T-helper 17 cell (primary cell): ENCODE data around the gene CAMK1D. TPM values are rescaled to one million over a fixed set of nuclear protein-coding genes. Genes with fewer than 3 reads are reported as not detected.
A peak's percentile ranks its signal among the peaks of the same experiment; 100 is the strongest.
"Not testable (repeated sequence)": the region's sequence is repeated elsewhere in the genome, so short reads cannot be mapped to it uniquely, and the experiment has no call there.

Experiments
- ATAC-seq: fragments of 150-1000 bp; cut with Tn5 transposase; 2 replicates; pipeline ENCODE4 v1.10.0; 2021; ENCODE audit warnings: mild to moderate bottlenecking, moderate library complexity
- DNase-seq, 3 donors: peaks; one replicate each; pipeline versions ENCODE4 v3.0.0 to v3.0.0-alpha.2; 2020 to 2021
- H3K9me3 ChIP-seq: one replicate; pipeline ENCODE4 v1.7.0; 2013; ENCODE audit warnings: low read length, mild to moderate bottlenecking; ENCODE audit not compliant: control insufficient read depth, poor library complexity, severe bottlenecking
- H3K27ac Mint-ChIP-seq: one replicate; pipeline ENCODE4 v1.8.0; 2022; ENCODE audit warnings: mild to moderate bottlenecking, moderate library complexity, mixed read lengths
- H3K27me3 Mint-ChIP-seq: one replicate; pipeline ENCODE4 v1.8.0; 2022; ENCODE audit warnings: mixed read lengths
- H3K36me3 Mint-ChIP-seq: one replicate; pipeline ENCODE4 v1.8.0; 2022; ENCODE audit warnings: low read depth, mixed read lengths
- H3K4me1 Mint-ChIP-seq: one replicate; pipeline ENCODE4 v1.8.0; 2022; ENCODE audit warnings: mild to moderate bottlenecking, mixed read lengths
- H3K4me3 Mint-ChIP-seq: one replicate; pipeline ENCODE4 v1.8.0; 2022; ENCODE audit warnings: mild to moderate bottlenecking, moderate library complexity, mixed read lengths
- total RNA-seq, 4 donors: library from RNA in 2 of 4; stranded (reverse) in 2 of 4; gene quantifications; one replicate each; pipeline ENCODE4 v1.2.3 and lab custom pipeline; 2022 to 2026

The CAMK1D gene
- total RNA-seq, 2 donors from 2014 or later = 31.1 to 47.3 TPM

DNA sequence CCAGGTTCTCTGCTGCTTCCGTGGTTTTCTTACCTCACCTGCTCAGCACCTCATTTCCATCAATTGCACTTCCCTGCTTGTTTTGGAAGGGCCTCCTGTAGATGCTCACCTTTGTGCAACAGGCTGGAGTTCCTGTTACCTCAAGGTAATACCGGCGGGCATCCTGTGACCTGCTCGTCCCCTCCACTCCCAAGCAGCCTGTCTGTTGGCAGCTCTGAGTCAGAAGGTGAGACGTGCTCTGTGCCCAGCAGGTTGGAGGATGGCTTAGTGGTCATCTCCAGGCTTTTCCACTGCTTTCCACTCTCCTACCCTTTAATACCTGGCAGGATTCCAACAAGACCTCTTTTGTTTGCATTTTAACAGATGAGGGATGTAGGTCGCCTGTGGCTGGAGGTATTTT, 86.0 kb downstream of the CAMK1D start:
- DNase-seq (no peak), ATAC-seq (no peak)
- peak overlapping the region; percentile 52 for H3K4me3 Mint-ChIP-seq
- no peak overlapping the region for H3K27ac Mint-ChIP-seq
- H3K9me3 ChIP-seq = no peaks in the 10 kb centered on the region
- H3K4me1 Mint-ChIP-seq = peaks cover 22% of the 10 kb centered on the region
- no peaks in the 10 kb centered on the region for H3K27me3 Mint-ChIP-seq
- H3K36me3 Mint-ChIP-seq = no peaks in the 10 kb centered on the region

DNA sequence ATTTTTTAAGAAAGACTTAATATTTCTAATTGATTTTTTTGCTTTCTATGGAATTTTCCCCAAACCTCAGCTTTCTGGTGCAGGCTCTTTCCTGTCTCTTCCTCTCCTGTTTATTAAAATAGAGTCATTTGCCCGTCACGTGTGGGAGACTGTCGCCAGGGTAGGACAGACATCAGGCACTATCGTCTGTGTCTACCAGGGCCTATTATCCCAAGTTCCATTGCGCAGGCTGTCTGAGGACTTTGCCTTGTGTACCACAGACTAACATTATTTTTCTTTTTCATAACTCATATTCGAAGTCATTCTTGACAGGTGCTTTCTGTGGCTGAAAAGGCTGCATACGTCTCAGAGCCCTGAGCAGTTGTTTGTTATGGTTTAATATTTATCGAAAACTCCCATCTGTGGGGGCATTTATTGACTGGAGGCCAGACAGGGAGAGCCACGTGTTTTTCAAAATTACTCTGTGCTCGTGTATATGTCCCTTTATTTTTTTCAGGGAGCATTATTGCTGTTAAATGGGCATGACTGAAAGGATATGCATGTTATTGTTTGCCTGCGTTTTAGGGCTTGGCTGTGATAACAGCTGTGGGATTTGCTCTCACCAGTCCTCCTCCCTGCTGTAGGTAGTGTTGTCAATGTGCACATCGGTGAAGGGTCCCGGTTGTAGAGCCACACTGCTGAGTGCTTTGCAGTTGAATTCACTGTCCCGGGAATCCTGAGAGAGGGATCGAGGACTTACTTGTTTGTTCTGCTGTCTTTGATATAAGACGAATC, 89.8 kb downstream of the CAMK1D start:
- ATAC-seq (no peak), DNase-seq (no peak)
- Mint-ChIP-seq H3K4me3 (no peak overlapping the region), H3K4me1 (peaks cover 16% of the 10 kb centered on the region), H3K36me3 (no peaks in the 10 kb centered on the region), H3K27ac (peak overlapping the region; percentile 60), H3K27me3 (no peaks in the 10 kb centered on the region)
- no peaks in the 10 kb centered on the region for H3K9me3 ChIP-seq

DNA sequence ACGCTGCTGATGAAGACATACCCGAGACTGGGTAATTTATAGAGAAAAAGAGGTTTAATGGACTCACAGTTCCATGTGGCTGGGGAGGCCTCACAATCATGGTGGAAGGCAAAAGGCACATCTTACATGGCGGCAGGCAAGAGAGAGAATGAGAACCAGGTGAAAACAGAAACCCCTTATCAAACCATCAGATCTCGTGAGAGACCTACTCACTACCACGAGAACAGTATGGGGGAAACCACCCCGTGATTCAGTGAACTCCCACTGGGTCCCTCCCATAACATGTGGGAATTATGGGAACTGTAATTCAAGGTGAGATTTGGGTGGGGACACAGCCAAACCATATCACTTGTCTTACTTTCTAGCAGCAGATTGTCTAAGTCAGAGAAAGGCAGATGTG, 90.4 kb downstream of the CAMK1D start:
- H3K4me1 Mint-ChIP-seq = peaks cover 16% of the 10 kb centered on the region
- not testable (repeated sequence) for H3K27ac Mint-ChIP-seq, H3K4me3 Mint-ChIP-seq

DNA sequence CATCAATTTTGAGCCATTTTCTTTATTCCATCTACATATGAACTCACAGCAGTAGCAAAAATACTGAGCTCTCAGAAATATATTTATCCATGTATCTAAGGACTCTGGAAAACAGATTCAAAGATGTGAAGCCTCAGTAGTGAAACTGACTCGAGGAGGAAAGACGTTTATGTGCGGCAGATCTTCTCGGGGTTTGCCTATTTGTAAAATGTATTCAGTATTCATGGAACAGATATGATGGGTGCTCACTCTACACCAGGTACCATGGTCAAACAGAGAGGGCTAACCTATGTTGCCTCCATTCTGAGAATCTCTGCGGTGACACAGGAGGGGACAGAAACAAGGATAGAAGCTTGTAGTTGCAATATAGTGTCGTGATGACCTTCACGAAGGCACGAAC, 93.7 kb downstream of the CAMK1D start:
- Mint-ChIP-seq H3K27ac (no peak overlapping the region), H3K4me1 (peaks cover 15% of the 10 kb centered on the region), H3K4me3 (no peak overlapping the region), H3K27me3 (no peaks in the 10 kb centered on the region), H3K36me3 (no peaks in the 10 kb centered on the region)
- DNase-seq (no peak), ATAC-seq (no peak)
- no peaks in the 10 kb centered on the region for H3K9me3 ChIP-seq

More for the DNA sequence above, 90.4 kb downstream of the CAMK1D start:
- not testable (repeated sequence) for H3K27me3 Mint-ChIP-seq, H3K36me3 Mint-ChIP-seq, H3K9me3 ChIP-seq, DNase-seq, ATAC-seq

DNA sequence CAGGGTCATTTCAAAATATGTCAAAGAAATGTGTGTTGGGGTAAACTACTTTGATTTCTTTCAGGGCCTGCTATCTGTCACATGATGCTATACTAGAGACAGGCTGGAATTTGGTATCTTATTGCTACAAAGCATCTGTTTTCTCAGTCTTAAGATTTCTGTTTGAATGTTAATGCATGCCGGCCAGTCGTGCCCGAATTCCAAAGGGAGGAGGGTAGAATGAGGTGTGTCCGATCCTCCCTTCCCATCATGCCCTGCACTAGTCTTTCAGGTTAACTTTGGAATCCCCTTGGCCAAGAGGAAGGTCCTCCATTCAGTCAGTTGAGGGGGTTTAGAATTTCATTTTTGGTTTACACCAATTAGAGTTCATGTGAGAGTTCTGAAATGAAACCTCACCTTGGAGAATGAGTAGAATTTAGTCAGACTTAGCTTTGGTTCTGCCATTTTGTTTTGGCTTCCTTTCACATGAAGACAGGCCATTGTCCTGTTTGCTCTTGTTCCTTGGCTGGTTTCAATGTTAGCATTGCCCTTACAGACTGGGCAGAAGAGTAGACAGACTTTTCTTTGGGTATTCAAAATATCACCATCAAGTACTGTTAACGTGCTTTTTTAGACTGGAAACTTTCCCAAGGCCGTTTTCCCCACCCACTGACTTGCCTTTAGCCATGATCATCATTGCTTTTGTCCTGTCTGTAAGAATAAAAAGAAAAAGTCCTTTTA, 95.8 kb downstream of the CAMK1D start:
- ATAC-seq = no peak
- no peaks in the 10 kb centered on the region for H3K27me3 Mint-ChIP-seq
- H3K9me3 ChIP-seq = no peaks in the 10 kb centered on the region
- peaks cover 19% of the 10 kb centered on the region for H3K4me1 Mint-ChIP-seq
- no peak for DNase-seq
- H3K27ac Mint-ChIP-seq = peak overlapping the region; percentile 78
- H3K36me3 Mint-ChIP-seq = no peaks in the 10 kb centered on the region
- no peak overlapping the region for H3K4me3 Mint-ChIP-seq

DNA sequence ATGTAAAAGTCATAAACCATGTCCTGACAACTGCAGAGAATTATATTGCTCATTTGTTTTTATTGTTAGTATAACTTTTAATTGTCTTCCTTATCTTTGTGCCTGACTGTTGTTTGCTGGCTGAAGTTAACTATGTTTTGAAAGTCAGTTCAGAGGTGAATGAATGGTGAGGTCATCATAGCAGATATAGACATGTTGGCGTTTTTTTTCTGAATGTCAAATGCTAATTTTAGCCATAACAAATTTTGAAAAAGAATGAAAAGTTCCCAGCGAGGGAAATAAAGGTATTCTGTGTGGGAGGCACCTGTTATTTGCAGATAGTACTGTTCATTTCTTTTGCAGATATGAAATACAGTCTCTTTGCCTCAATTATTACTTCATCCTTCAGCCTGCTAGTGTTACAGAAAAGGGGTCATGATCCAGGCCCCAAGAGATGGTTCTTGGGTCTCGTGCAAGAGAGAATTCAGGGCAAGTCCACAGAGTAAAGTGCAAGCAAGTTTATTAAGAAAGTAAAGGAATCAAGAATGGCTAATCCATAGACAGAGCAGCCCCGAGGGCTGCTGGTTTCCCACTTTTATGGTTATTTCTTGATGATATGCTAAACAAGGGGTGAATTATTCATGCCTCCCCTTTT, 96.5 kb downstream of the CAMK1D start:
- no peaks in the 10 kb centered on the region for H3K9me3 ChIP-seq
- H3K36me3 Mint-ChIP-seq = no peaks in the 10 kb centered on the region
- ATAC-seq (no peak), DNase-seq (no peak)
- peaks cover 19% of the 10 kb centered on the region for H3K4me1 Mint-ChIP-seq
- H3K27me3 Mint-ChIP-seq = no peaks in the 10 kb centered on the region
- H3K4me3 Mint-ChIP-seq = no peak overlapping the region
- H3K27ac Mint-ChIP-seq = peak overlapping the region; percentile 78

DNA sequence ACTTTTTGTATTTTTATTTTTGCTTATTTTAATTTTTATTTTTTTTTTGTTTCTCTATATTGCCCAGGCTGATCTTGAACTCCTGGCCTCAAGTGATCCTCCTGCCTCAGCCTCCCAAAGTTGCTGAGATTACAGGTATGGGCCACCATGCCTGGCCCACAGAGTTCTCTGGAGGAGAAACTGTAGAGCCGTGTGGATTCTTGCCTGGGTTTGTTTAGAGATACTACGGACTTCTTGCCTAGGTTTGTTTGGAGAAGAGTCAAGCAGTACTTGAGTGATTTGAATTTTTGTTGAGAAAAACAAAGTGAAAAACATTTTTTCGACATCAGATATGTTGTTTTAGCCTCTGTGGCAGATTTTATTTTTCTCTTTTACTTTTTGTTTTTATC, 99.0 kb downstream of the CAMK1D start:
- DNase-seq = no peak

DNA sequence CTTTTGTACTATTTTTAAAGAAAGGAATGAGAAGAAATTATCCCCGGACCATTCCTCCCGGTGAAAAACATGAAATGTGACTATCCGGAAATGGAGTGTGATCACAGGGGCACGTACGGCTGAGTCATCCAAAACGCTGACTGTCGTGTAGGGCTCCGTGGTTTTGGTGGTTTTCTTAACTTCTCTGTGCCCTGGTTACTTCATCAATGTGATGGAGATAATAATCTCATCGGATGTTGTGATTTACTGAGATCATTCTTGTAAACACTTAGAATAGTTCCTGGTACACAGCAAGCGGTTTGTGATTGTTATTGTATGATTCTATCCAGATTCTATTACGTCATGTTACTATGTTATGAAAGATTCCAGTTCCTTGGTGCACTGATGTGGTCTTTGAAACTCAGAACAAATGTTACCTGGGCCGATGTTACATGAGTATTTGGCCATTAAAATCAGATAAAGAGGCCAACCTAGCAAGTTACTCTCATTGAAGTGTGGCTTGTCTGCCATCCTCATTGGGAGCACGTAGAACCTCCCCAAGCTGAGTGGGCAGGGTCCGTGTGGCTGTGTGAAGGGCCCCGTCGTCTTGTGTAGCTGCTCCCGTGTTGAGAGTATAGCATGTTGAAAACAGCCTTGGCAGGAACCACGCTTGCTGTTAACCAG, 99.5 kb downstream of the CAMK1D start:
- Mint-ChIP-seq H3K4me3 (peak overlapping the region; percentile 84), H3K27ac (peak overlapping the region; percentile 99), H3K27me3 (no peaks in the 10 kb centered on the region), H3K36me3 (peaks cover 2% of the 10 kb centered on the region), H3K4me1 (peaks cover 19% of the 10 kb centered on the region)
- peak; percentile 91 for ATAC-seq
- no peaks in the 10 kb centered on the region for H3K9me3 ChIP-seq
- peak; percentile 40 to 69 (median 52) for DNase-seq

More for the DNA sequence above, 99.0 kb downstream of the CAMK1D start:
- H3K27ac Mint-ChIP-seq = peak overlapping the region; percentile 99
- H3K9me3 ChIP-seq = no peaks in the 10 kb centered on the region
- H3K27me3 Mint-ChIP-seq = no peaks in the 10 kb centered on the region
- H3K4me3 Mint-ChIP-seq = peak overlapping the region; percentile 84
- H3K4me1 Mint-ChIP-seq = peaks cover 19% of the 10 kb centered on the region
- peak; percentile 4 for ATAC-seq
- peaks cover 2% of the 10 kb centered on the region for H3K36me3 Mint-ChIP-seq

DNA sequence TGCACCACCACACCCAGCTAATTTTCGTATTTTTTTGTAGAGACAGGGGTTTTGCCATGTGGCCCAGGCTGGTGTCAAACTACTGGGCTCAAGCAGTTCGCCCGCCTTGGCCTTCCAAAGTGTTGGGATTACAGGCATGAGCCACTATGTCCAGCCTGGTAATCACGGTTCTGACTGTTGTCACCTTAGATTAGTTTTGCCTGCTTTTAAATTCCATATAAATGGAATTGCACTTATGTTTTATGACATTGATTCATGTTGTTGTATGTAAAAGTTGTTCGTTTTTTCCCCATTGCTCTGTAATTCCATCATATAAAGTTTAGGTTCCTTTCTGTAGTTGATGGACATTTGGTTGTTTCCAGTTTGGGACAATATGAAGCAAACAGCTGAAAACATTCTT, 106.0 kb downstream of the CAMK1D start:
- no peaks in the 10 kb centered on the region for H3K9me3 ChIP-seq
- no peak overlapping the region for H3K27ac Mint-ChIP-seq
- H3K27me3 Mint-ChIP-seq = no peaks in the 10 kb centered on the region
- ATAC-seq (no peak), DNase-seq (no peak)
- H3K36me3 Mint-ChIP-seq = peaks cover 2% of the 10 kb centered on the region
- no peak overlapping the region for H3K4me3 Mint-ChIP-seq
- H3K4me1 Mint-ChIP-seq = peaks cover 15% of the 10 kb centered on the region

DNA sequence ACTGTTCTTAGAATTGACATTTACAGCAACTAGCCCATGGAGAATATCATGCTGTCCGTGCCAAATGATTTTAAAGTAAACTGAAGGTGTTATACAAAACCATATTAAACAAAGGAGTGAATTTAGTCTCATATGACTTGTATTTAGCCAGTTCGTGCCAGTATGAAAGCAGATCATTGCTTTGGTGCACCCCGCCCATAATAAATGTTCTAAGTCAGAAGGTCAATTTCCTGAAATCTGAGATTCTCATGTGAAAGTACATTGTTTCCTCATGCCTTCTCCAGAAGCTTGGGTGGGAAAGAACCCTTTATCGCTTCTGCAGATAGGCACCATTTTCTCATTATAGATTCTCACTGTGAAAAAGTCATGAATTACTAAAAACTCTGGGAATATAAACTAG, 106.4 kb downstream of the CAMK1D start:
- DNase-seq (no peak), ATAC-seq (no peak)
- Mint-ChIP-seq H3K27ac (no peak overlapping the region), H3K4me1 (peaks cover 15% of the 10 kb centered on the region), H3K36me3 (peaks cover 2% of the 10 kb centered on the region), H3K27me3 (no peaks in the 10 kb centered on the region), H3K4me3 (no peak overlapping the region)
- H3K9me3 ChIP-seq = no peaks in the 10 kb centered on the region

DNA sequence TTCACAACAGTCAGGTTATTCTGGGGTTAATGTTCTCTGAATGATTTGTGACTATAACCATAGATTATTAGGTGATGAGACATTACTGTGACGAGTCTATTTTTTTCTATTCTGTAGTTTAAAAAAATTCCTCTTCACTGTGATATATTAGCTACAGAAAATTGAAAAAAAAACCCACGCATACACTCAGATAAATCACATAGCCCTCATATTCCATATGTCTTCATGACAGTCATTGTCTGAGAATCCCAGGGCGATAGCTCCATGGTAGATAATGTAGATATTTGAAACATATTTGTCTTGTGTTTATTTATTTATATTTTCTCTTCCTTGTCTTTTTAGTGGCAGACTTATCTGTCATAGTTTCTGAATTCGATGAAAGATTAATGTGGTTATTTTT, 110.0 kb downstream of the CAMK1D start:
- no peak for DNase-seq
- H3K27me3 Mint-ChIP-seq = no peaks in the 10 kb centered on the region
- peaks cover 16% of the 10 kb centered on the region for H3K4me1 Mint-ChIP-seq
- H3K9me3 ChIP-seq = no peaks in the 10 kb centered on the region
- no peak for ATAC-seq
- H3K4me3 Mint-ChIP-seq = no peak overlapping the region
- no peaks in the 10 kb centered on the region for H3K36me3 Mint-ChIP-seq
- H3K27ac Mint-ChIP-seq = peak overlapping the region; percentile 49

DNA sequence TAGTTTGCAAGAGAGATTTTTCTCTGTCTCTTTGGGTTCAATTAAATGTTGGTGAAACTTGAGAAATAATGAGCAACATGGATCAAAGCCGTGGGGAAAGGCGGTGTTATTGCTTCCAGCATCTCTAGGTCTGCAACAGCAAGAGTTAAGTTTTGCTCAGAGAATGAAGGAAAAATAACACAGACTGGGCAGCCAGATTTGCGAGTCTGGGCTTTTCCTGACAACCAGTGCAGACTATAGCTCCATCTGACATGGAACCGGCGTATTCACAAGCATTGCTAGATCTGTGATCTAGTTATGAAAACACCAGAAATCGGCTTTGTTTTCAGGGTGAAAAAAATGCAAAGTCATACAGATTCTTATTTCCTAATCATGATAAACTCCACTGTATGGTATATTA, 110.4 kb downstream of the CAMK1D start:
- no peak overlapping the region for H3K4me3 Mint-ChIP-seq
- ATAC-seq (no peak), DNase-seq (no peak)
- peak overlapping the region; percentile 49 for H3K27ac Mint-ChIP-seq
- H3K9me3 ChIP-seq = no peaks in the 10 kb centered on the region
- H3K27me3 Mint-ChIP-seq = no peaks in the 10 kb centered on the region
- no peaks in the 10 kb centered on the region for H3K36me3 Mint-ChIP-seq
- H3K4me1 Mint-ChIP-seq = peaks cover 16% of the 10 kb centered on the region

DNA sequence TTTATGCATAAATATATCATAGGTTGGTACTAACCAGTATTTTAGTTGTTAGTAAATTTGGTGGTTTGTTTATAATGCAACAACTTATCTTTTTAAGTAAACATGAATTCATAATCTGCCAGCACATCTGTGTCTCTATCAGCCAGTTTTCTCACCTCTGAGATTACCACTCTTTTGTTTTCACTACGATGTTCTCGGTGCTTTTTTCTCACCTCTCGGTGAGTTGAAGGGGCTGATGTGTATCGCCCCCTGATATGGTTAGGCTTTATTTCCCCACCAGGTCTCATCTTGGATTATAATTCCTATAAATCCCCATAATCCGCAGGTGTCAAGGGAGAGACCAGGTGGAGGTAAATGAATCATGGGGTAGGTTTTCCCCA, 114.1 kb downstream of the CAMK1D start:
- no peak for ATAC-seq
- Mint-ChIP-seq H3K27ac (peak overlapping the region; percentile 1), H3K4me3 (no peak overlapping the region), H3K4me1 (peaks cover 15% of the 10 kb centered on the region), H3K36me3 (no peaks in the 10 kb centered on the region), H3K27me3 (no peaks in the 10 kb centered on the region)
- H3K9me3 ChIP-seq = no peaks in the 10 kb centered on the region
- DNase-seq = no peak
